IMR-90 (cell line): ENCODE measurements around the gene GXYLT1. TPM values are rescaled to one million over a fixed set of nuclear protein-coding genes. Genes with fewer than 3 reads are reported as not detected.

Source experiments
- ATAC-seq: fragments of 200-7000 bp; cut with Tn5 transposase; 2 replicates; pipeline ENCODE4 v1.9.1; 2020; ENCODE audit warnings: low read depth, mild to moderate bottlenecking, moderate library complexity
- BruUV-seq: library from RNA; stranded (reverse); fragments of 400-500 nt; replicated peaks from 2 replicates; lab custom pipeline; 2021; lab: Mats Ljungman, UMichigan
- CTCF ChIA-PET: fragments of 300-600 bp; formaldehyde crosslinking; extraction: SDS; loops from one replicate; lab custom pipeline; 2021; ENCODE audit warnings: antibody characterized with exemption; lab: Yijun Ruan, JAX
- POLR2A ChIA-PET: fragments of 300-600 bp; sonication (Branson Sonifier 250); formaldehyde crosslinking; loops from one replicate; lab custom pipeline; 2022; ENCODE audit warnings: antibody characterized with exemption; ENCODE audit not compliant: unreplicated experiment; lab: Charles Lee
- DNase-seq: peaks from one replicate; pipeline ENCODE4 v3.0.0; 2013
- H2AFZ ChIP-seq: replicated peaks from 2 replicates; pipeline ENCODE3; 2013; ENCODE audit warnings: low read length, mild to moderate bottlenecking; ENCODE audit not compliant: poor library complexity
- H2AK5ac ChIP-seq: 2 replicates; pipeline ENCODE4 v1.6.1; 2013; ENCODE audit warnings: low read depth, low read length, inconsistent platforms
- H2AK9ac ChIP-seq: replicated peaks from 2 replicates; pipeline ENCODE3; 2013; ENCODE audit warnings: mild to moderate bottlenecking, low read depth, low read length, moderate library complexity; ENCODE audit not compliant: poor library complexity
- H2BK120ac ChIP-seq: 2 replicates; pipeline ENCODE4 v1.6.1; 2013; ENCODE audit warnings: low read depth, low read length, inconsistent platforms
- H2BK15ac ChIP-seq: 3 replicates; pipeline ENCODE4 v1.6.1; 2013; ENCODE audit warnings: low read depth, low read length, inconsistent platforms
- H2BK20ac ChIP-seq: 2 replicates; pipeline ENCODE4 v1.6.1; 2013; ENCODE audit warnings: low read depth, mild to moderate bottlenecking, inconsistent platforms, low read length, moderate library complexity
- H2BK5ac ChIP-seq: 2 replicates; pipeline ENCODE4 v1.6.1; 2013; ENCODE audit warnings: mild to moderate bottlenecking, low read depth, low read length, inconsistent platforms; ENCODE audit not compliant: poor library complexity, severe bottlenecking
- H3K14ac ChIP-seq: replicated peaks from 2 replicates; pipeline ENCODE4 v1.6.1; 2013; ENCODE audit warnings: low read depth, low read length, inconsistent platforms
- H3K18ac ChIP-seq: 2 replicates; pipeline ENCODE4 v1.6.1; 2013; ENCODE audit warnings: low read depth, low read length, control low read depth
- H3K23ac ChIP-seq: 2 replicates; pipeline ENCODE4 v1.6.1; 2013; ENCODE audit warnings: low read depth, low read length, inconsistent platforms
- H3K27ac ChIP-seq: 2 replicates; pipeline ENCODE4 v1.5.1; 2013; ENCODE audit warnings: mild to moderate bottlenecking, control low read depth, low read length; ENCODE audit not compliant: insufficient read depth
- H3K27me3 ChIP-seq: 2 replicates; pipeline ENCODE4 v1.6.1; 2013; ENCODE audit warnings: low read length; ENCODE audit not compliant: control insufficient read depth, insufficient read depth
- H3K36me3 ChIP-seq: 2 replicates; pipeline ENCODE4 v1.6.1; 2013; ENCODE audit warnings: low read length, mixed read lengths; ENCODE audit not compliant: control insufficient read depth, insufficient read depth
- H3K4ac ChIP-seq: 2 replicates; pipeline ENCODE4 v1.6.1; 2013; ENCODE audit warnings: low read depth, low read length, inconsistent platforms
- H3K4me1 ChIP-seq: 2 replicates; pipeline ENCODE4 v1.6.1; 2013; ENCODE audit warnings: low read length, mixed read lengths; ENCODE audit not compliant: control insufficient read depth, insufficient read depth
- H3K4me2 ChIP-seq: 2 replicates; pipeline ENCODE4 v1.6.1; 2013; ENCODE audit warnings: low read depth, mild to moderate bottlenecking, control low read depth, low read length, moderate library complexity
- H3K4me3 ChIP-seq: 2 replicates; pipeline ENCODE4 v1.5.1; 2013; ENCODE audit warnings: low read depth, mild to moderate bottlenecking, control low read depth, low read length, moderate library complexity; ENCODE audit not compliant: insufficient read depth
- H3K56ac ChIP-seq: 2 replicates; pipeline ENCODE4 v1.6.1; 2013; ENCODE audit warnings: low read length, inconsistent platforms; ENCODE audit not compliant: insufficient read depth; ENCODE audit errors: extremely low read depth
- H3K79me1 ChIP-seq, 2 experiments: 2 replicates each; pipeline ENCODE4 v1.6.1; 2013; ENCODE audit warnings: low read length in 2 of 2, inconsistent platforms in 1 of 2, low read depth in 1 of 2
- H3K9ac ChIP-seq: 2 replicates; pipeline ENCODE4 v1.6.1; 2013; ENCODE audit warnings: low read depth, low read length, control low read depth
- H3K9me1 ChIP-seq: 2 replicates; pipeline ENCODE4 v1.6.1; 2013; ENCODE audit warnings: low read length, inconsistent platforms; ENCODE audit not compliant: insufficient read depth
- H3K9me3 ChIP-seq: 2 replicates; pipeline ENCODE4 v1.6.1; 2013; ENCODE audit warnings: low read length; ENCODE audit not compliant: control insufficient read depth, insufficient read depth
- H4K20me1 ChIP-seq: 2 replicates; pipeline ENCODE4 v1.6.1; 2013; ENCODE audit warnings: low read length, inconsistent platforms; ENCODE audit not compliant: insufficient read depth
- H4K5ac ChIP-seq: 2 replicates; pipeline ENCODE4 v1.6.1; 2013; ENCODE audit warnings: mild to moderate bottlenecking, low read depth, low read length, control low read depth
- H4K8ac ChIP-seq, 2 experiments: 2 replicates each; pipeline ENCODE4 v1.6.1; 2013; ENCODE audit warnings: low read depth in 2 of 2, low read length in 2 of 2, control low read depth in 1 of 2, inconsistent platforms in 1 of 2
- H4K91ac ChIP-seq: 2 replicates; pipeline ENCODE4 v1.6.1; 2013; ENCODE audit warnings: low read depth, low read length, inconsistent platforms; ENCODE audit not compliant: insufficient read depth
- CHD1 ChIP-seq: IDR thresholded peaks from 2 replicates; pipeline ENCODE4 v1.6.1; 2012; ENCODE audit warnings: low read depth, low read length, improper control_type of control experiment
- MAFK ChIP-seq: IDR thresholded peaks from 2 replicates; pipeline ENCODE4 v1.6.1; 2012; ENCODE audit warnings: low read depth, low read length, improper control_type of control experiment
- POLR2A ChIP-seq: IDR thresholded peaks from 2 replicates; pipeline ENCODE4 v1.6.1; 2012; ENCODE audit warnings: mild to moderate bottlenecking, low read depth, low read length
- RCOR1 ChIP-seq: IDR thresholded peaks from 2 replicates; pipeline ENCODE4 v1.6.1; 2012; ENCODE audit warnings: mild to moderate bottlenecking, low read length, improper control_type of control experiment; ENCODE audit not compliant: insufficient replicate concordance
- SMC3 ChIP-seq: fragments of 150-350 bp; IDR thresholded peaks from 2 replicates; pipeline ENCODE4 v1.6.1; 2016; ENCODE audit warnings: low read depth, mild to moderate bottlenecking, antibody characterized with exemption, low read length, moderate library complexity
- WGBS, 2 experiments: methylation state at CpG; one replicate each; pipeline versions ENCODE4 v1.1.5 to v1.1.7; 2013; ENCODE audit warnings: missing lambda C conversion rate in 2 of 2; ENCODE audit not compliant: insufficient read length in 1 of 2; ENCODE audit errors: extremely low coverage in 2 of 2; 5-methylcytosine and 5-hydroxymethylcytosine counted together
- dilution Hi-C: fragments of 300-500 bp; cut with HindIII; formaldehyde crosslinking; loops from one replicate; pipeline ENCODE4 v1.14.3; 2018; ENCODE audit warnings: low sequenced_read_pairs; ENCODE audit not compliant: unreplicated experiment
- in situ Hi-C: fragments of 300-500 bp; cut with MboI; formaldehyde crosslinking; loops from 3 replicates; pipeline ENCODE4 v1.14.3; 2019; ENCODE audit warnings: low sequenced_read_pairs, inconsistent platforms, mixed read lengths
- intact Hi-C: fragments of 100-400 bp; cut with micrococcal nuclease; formaldehyde crosslinking; loops from 2 replicates; pipeline ENCODE4 v1.10.0; 2022
- polyA plus RNA-seq, 3 experiments: library from polyadenylated mRNA; depleted of rRNA; stranded (reverse); fragments of >200 nt; gene quantifications; 2 replicates each; pipeline ENCODE4 v1.2.3, GENCODE V29; 2012; ENCODE audit warnings: low replicate concordance in 1 of 3
- total RNA-seq: library from RNA; depleted of rRNA; stranded (reverse); fragments of >200 nt; gene quantifications from 2 replicates; pipeline ENCODE4 v1.2.3, GENCODE V29; 2012

Gene GXYLT1
- total and polyA plus RNA-seq, 2 of the 4 experiments (the other 2 are of a cell fraction), result 8.5 to 8.6 TPM

DNA sequence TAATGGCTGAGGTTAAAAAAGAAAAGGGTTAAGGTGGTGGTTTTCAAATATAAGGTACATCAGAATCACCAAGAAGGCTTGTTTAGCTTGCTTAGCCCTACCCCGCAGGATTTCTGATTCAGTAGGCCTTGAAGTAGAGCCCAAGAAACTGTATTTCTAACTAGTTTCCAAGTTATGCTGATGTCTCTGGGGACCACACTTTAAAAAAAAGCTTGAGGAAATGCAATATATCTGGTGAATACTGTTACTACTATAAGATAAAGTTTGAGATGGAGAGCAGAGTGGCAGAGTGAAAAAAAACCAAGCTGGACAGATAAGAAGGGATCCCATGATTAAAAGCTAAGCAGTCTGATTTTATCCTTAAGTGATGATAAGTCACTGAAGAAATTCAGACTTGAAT, 18.3 kb upstream of the GXYLT1 start:
- dilution Hi-C loops, result no loop called here
- H3K23ac ChIP-seq, result no peak overlapping the region
- no peak overlapping the region for H2AK5ac ChIP-seq
- H3K4me3 ChIP-seq, result no peak overlapping the region
- DNase-seq (no peak), ATAC-seq (no peak)
- POLR2A ChIA-PET, result no interaction called here
- peaks cover 4% of the 10 kb centered on the region for H3K4me1 ChIP-seq
- H2AK9ac ChIP-seq, result no peak overlapping the region
- no peak overlapping the region for H2BK20ac ChIP-seq
- H3K79me1 ChIP-seq, result peaks cover 6 to 7% of the 10 kb centered on the region in 2 experiments; a peak in 2 of 4 replicates
- H4K5ac ChIP-seq, result no peak overlapping the region
- no peak overlapping the region for H3K27ac ChIP-seq
- no peaks in the 10 kb centered on the region for H3K27me3 ChIP-seq
- no peaks in the 10 kb centered on the region for H3K9me3 ChIP-seq
- H2BK120ac ChIP-seq, result no peak overlapping the region
- no peak overlapping the region for H4K91ac ChIP-seq
- BruUV-seq, result no TSS peak
- no peak overlapping the region for H3K14ac ChIP-seq
- no peak overlapping the region for H4K8ac ChIP-seq
- H2BK5ac ChIP-seq, result no peak overlapping the region
- no peak overlapping the region for H3K56ac ChIP-seq
- no peaks in the 10 kb centered on the region; the same call in 1 of the 2 replicates for H4K20me1 ChIP-seq
- H2BK15ac ChIP-seq, result no peak overlapping the region
- H3K9ac ChIP-seq, result no peak overlapping the region
- no peak overlapping the region for H2AFZ ChIP-seq
- TF ChIP-seq RCOR1, result no peak
- no peak for TF ChIP-seq SMC3
- TF ChIP-seq CHD1, result no peak
- no peak for TF ChIP-seq MAFK
- TF ChIP-seq POLR2A, result no peak
- intact Hi-C loops, result no loop called here
- no peak overlapping the region for H3K4me2 ChIP-seq
- WGBS, 2 experiments, result no CpG with 5 or more reads among the region's 1 CpG
- CTCF ChIA-PET, result no interaction called here
- no peak overlapping the region for H3K4ac ChIP-seq
- H3K18ac ChIP-seq, result no peak overlapping the region
- peaks cover 2% of the 10 kb centered on the region for H3K36me3 ChIP-seq
- 0 out of 2 replicates have a peak, but pooled peaks cover 2% of the 10 kb centered on the region for H3K9me1 ChIP-seq
- in situ Hi-C loops, result no loop called here
